DMS 273 (cell line): ENCODE data around the gene ZDHHC14.

Experiments used
- DNase-seq: peaks from one replicate; lab custom pipeline; 2025; ENCODE audit not compliant: unreplicated experiment; lab: John Stamatoyannopoulos, UW

The ZDHHC14 gene

DNA sequence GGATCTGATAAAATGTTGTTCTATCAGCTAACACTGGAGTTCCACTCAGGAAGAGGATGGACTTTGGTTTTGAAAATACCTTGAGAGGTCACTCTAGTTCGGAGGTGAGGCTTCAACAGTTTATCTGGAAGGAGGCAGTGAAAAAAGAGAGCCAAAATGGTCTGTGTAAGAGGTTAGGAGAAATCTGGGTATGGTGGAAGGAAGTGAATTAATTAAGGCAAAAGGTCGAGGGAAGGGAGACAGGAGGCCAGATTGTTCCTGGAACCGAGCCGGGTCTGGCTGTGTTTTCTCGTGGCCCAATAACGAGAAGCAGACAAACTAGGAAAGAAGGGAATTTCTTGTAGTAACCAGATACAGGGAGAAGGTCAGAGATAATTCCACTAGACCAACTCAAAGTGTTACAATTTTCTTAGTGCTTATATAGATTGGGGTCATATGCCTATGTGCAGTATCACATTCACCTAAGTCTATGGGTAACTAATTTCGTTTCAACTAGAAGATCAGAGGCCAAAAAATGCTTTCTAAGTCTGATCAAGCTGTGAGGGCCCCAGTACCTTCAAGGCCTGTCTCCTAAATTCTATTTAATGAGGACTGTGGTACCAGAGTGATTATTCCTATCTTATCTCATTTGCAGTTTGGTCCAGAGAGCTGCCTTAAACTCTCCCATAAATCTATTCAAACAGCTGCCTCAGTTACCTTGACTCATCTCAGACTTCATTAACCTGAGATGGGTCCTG lies 346.1 kb downstream of the ZDHHC14 start:
- DNase-seq: no peak
